Epithelial cell of prostate (primary cell): ENCODE data around the gene EXD1.
"Not testable (repeated sequence)": the region's sequence is repeated elsewhere in the genome, so short reads cannot be mapped to it uniquely, and the experiment has no call there.

Experiments used
- DNase-seq: peaks from one replicate; pipeline ENCODE4 v3.0.0-alpha.2; 2011; ENCODE audit warnings: low read depth, low spot score
- H3K27ac ChIP-seq: fragments of 450-650 bp; 2 replicates; pipeline ENCODE4 v1.5.1; 2017; ENCODE audit warnings: mild to moderate bottlenecking

EXD1 gene

DNA sequence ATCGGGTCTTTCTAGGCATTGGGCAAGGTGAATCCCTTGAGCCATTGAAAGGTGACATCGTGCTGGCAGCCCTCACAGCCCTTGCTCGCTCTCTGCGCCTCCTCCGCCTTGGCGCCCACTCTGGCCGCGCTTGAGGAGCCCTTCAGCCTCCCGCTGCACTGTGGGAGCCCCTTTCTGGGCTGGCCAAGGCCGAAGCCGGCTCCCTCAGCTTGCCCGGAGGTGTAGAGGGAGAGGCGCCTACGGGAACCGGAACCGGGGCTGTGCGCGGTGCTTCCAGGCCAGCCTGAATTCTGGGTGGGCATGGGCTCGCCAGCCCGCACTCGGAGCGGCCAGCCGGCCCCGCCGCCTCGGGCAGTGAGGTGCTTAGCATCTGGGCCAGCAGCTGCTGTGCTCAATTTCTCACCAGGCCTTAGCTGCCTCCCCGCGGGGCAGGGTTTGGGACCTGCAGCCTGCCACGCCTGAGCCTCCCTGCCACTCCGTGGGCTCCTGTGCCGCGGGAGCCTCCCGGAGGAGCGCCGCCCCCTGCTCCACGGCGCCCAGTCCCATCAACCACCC, 79.0 kb downstream of the EXD1 start:
- H3K27ac ChIP-seq = no peak overlapping the region
- no peak for DNase-seq

DNA sequence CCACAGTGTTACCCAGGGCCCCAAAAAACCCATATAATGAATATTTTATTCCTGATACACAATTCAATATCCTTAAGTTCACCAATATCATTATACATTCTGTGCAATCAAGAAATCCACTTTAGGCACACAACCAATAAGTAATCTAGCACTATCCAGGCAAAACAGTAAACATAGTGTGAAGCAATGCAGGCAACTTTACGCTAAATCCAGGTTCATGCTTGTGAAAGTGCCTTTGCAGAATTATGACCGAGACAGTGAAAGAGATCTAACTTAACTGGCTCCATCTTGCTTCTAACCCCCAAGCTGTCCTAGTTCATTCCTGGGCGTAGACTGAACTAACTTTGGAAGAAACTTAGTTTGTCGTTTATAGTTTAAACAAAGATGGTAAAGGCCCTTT, 80.3 kb downstream of the EXD1 start:
- no peak overlapping the region for H3K27ac ChIP-seq
- no peak for DNase-seq

DNA sequence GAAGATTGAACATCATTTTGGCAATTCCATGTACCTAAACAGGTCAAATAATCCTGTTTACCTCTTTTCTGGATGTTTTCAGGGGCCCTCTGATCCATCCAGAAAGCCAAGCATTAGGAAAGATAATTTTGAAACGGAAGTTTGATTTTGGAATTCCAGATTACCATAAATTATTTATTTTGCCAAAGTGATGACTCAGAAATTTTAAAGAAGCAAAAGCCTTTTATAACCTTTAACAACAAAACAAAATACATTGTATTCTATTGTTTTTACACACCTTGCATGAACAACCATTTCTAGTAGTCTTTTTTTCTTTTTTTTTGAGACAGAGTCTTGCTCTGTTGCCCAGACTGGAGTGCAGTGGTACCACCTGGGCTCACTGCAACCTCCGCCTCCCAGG, 82.5 kb downstream of the EXD1 start:
- DNase-seq = no peak
- no peak overlapping the region for H3K27ac ChIP-seq

- no peak for DNase-seq
- peak overlapping the region; percentile 39 for H3K27ac ChIP-seq
Observed at GRCh38 chr15:41139619-41140018, 90.9 kb downstream of the EXD1 start.

DNA sequence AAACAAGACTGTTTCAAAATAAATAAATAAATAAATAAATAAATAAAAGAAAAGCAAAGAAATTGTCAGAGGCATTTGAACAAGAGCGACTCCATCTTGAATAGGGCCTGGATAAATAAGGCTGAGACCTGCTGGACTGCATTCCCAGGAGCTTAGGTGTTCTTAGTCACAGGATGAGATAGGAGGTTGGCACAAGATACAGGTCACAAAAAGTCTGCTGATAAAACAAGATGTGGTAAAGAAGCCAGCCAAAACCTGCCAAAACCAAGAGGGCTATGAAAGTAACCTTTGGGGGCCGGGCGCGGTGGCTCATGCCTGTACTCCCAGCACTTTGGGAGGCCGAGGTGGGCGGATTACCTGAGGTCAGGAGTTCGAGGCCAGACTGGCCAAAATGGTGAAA, 91.4 kb downstream of the EXD1 start:
- DNase-seq = peak; percentile 69
- peak overlapping the region; percentile 39 for H3K27ac ChIP-seq

GRCh38 chr15:41135580-41135979, 95.0 kb downstream of the EXD1 start:
- H3K27ac ChIP-seq, DNase-seq: not testable (repeated sequence)

GRCh38 chr15:41133454-41133853, 97.1 kb downstream of the EXD1 start:
- no peak overlapping the region for H3K27ac ChIP-seq
- no peak for DNase-seq
